Spleen (tissue), 13 donors: ENCODE measurements around the gene GGTLC1. TPM values are rescaled to one million over a fixed set of nuclear protein-coding genes. Genes with fewer than 3 reads are reported as not detected.

Experiments
- DNase-seq: peaks from one replicate; pipeline ENCODE4 v3.0.0-alpha.2; 2020
- H3K27ac ChIP-seq, 8 donors: fragments of 200-600 bp; sonication (generic) in 7 of 8; 1 replicate in 4 of 8; 2 replicates in 4 of 8; pipeline versions ENCODE4 v1.5.0 to v1.8.0; 2016 to 2021; ENCODE audit warnings: inconsistent platforms in 4 of 8, mild to moderate bottlenecking in 4 of 8, moderate library complexity in 1 of 8
- H3K27me3 ChIP-seq, 7 donors: fragments of 200-600 bp; sonication (generic) in 6 of 7; replicated peaks in 1 of 7; 1 replicate in 4 of 7; 2 replicates in 3 of 7; pipeline versions ENCODE4 v1.5.0 to v1.8.0; 2016 to 2021; ENCODE audit warnings: inconsistent platforms in 3 of 7, mild to moderate bottlenecking in 1 of 7
- H3K36me3 ChIP-seq, 6 donors: fragments of 200-600 bp; sonication (generic) in 5 of 6; 1 replicate in 4 of 6; 2 replicates in 2 of 6; pipeline versions ENCODE4 v1.5.0 to v1.8.0; 2016 to 2021; ENCODE audit warnings: inconsistent platforms in 2 of 6
- H3K4me1 ChIP-seq, 6 donors: fragments of 200-600 bp; sonication (generic) in 5 of 6; 1 replicate in 3 of 6; 2 replicates in 3 of 6; pipeline versions ENCODE4 v1.5.0 to v1.8.0; 2016 to 2021; ENCODE audit warnings: inconsistent platforms in 3 of 6
- H3K4me3 ChIP-seq, 8 donors: fragments of 200-600 bp; sonication (generic) in 7 of 8; 1 replicate in 4 of 8; 2 replicates in 4 of 8; pipeline versions ENCODE4 v1.5.0 to v1.8.0; 2016 to 2021; ENCODE audit warnings: inconsistent platforms in 4 of 8, mild to moderate bottlenecking in 4 of 8, moderate library complexity in 2 of 8
- H3K9me3 ChIP-seq, 8 donors: fragments of 200-600 bp; sonication (generic) in 7 of 8; 1 replicate in 4 of 8; 2 replicates in 4 of 8; pipeline versions ENCODE4 v1.5.0 to v1.8.0; 2016 to 2021; ENCODE audit warnings: inconsistent platforms in 4 of 8
- CTCF ChIP-seq, 11 experiments: fragments of 200-600 bp in 7 of 11; fragments of 450-650 bp in 4 of 11; sonication (generic) in 4 of 11; IDR thresholded peaks in 8 of 11; conservative IDR thresholded peaks in 3 of 11; 1 replicate in 7 of 11; 2 replicates in 4 of 11; pipeline versions ENCODE4 v1.4.0 to v1.8.0; 2016 to 2021; ENCODE audit warnings: antibody characterized with exemption in 11 of 11, inconsistent platforms in 4 of 11, mild to moderate bottlenecking in 1 of 11
- POLR2A ChIP-seq, 3 donors: fragments of 450-650 bp; IDR thresholded peaks; one replicate each; pipeline ENCODE4 v1.5.1; 2017; ENCODE audit warnings: antibody characterized with exemption in 3 of 3, mild to moderate bottlenecking in 1 of 3
- POLR2AphosphoS5 ChIP-seq, 3 donors: sonication (generic); formaldehyde crosslinking; IDR thresholded peaks; one replicate each; pipeline ENCODE4 v1.5.1; 2017; ENCODE audit warnings: antibody characterized with exemption in 3 of 3
- WGBS, 5 donors: extraction: QIAGEN DNeasy Blood & Tissue Kit in 3 of 5; methylation state at CpG; one replicate each; pipeline versions ENCODE4 v1.1.5 to v1.1.7; 2013 to 2018; 5-methylcytosine and 5-hydroxymethylcytosine counted together
- intact Hi-C: fragments of 100-400 bp; cut with DNase I; formaldehyde crosslinking; loops from one replicate; pipeline ENCODE4 v1.15.0; 2023; ENCODE audit warnings: low total_unique reads
- long read RNA-seq, 2 donors: transcript quantifications; one replicate each; lab custom pipeline, GENCODE V29; 2026
- polyA plus RNA-seq, 3 donors: library from polyadenylated mRNA; stranded (reverse); fragments of 200-250 nt; gene quantifications; one replicate each; pipeline ENCODE4 v1.2.1, GENCODE V29; 2013
- total RNA-seq, 7 donors: library from RNA; depleted of rRNA in 3 of 7; stranded (reverse); fragments of >200 nt in 3 of 7; fragmentation: NEBNext Ultra II Directional in 4 of 7; extraction: Animal tissue kit (Norgen Biotek cat#: 25700) in 4 of 7; gene quantifications; one replicate each; pipeline versions ENCODE4 v1.1.0 to v1.2.1, GENCODE V29; 2016 to 2021
- donor health status: healthy with polysubstance abuse.
- donor health status: DM: no; HTN: no; CAD: no; lungs with moderate emphysema.
- donor health status: DM: no; HTN: no; CAD: no.
- donor health status: Bipolar disorder and iron deficiency.
- donor health status: healthy.
- donor health status: DM: no; HTN: no; CAD: no.
- donor health status: DM: yes; HTN: yes; CAD: no.

GGTLC1 gene
- total RNA-seq (not detected), polyA plus RNA-seq (not detected)
- long read RNA-seq, donor 1 = 0 reads
- long read RNA-seq, donor 2 = 0 reads

GRCh38 chr20:23988561-23988960 lies at the start of gene GGTLC1:
TSS of gene GGTLC1 (minus strand) at chr20:23988779. CDS start at chr20:23986611, 2,168 bp downstream.
- Histone ChIP-seq H3K4me1 (no peaks in the 10 kb centered on the region), H3K4me3 (no peak within 1 kb of the TSS), H3K9me3 (no peaks in the 10 kb centered on the region), H3K36me3 (no peaks in the 10 kb centered on the region), H3K27ac (no peak within 1 kb of the TSS), H3K27me3 (no peaks in the 10 kb centered on the region)
- DNase-seq = peak; percentile 47
- intact Hi-C loops = no loop called here
- TF ChIP-seq CTCF (IDR thresholded peaks at IDR 0.05 in 8 of 11, conservative IDR thresholded peaks at IDR 0.05 in 3 of 11) (no peak), POLR2AphosphoS5 (IDR thresholded peaks at IDR 0.05) (no peak), POLR2A (IDR thresholded peaks at IDR 0.05) (no peak)
- WGBS, 5 donors = 88 to 93% (median 90%) methylated on average over 22 to 25 of the region's 26 CpGs

- Histone ChIP-seq H3K36me3 (no peaks in the 10 kb centered on the region), H3K4me1 (peaks cover 0 to 9% (median 4%) of the 10 kb centered on the region in 6 donors), H3K27ac (no peak overlapping the region), H3K27me3 (no peaks in the 10 kb centered on the region), H3K4me3 (no peak overlapping the region), H3K9me3 (no peaks in the 10 kb centered on the region)
- DNase-seq = no peak
- TF ChIP-seq POLR2AphosphoS5 (IDR thresholded peaks at IDR 0.05) = no peak
- no peak for TF ChIP-seq POLR2A (IDR thresholded peaks at IDR 0.05)
- TF ChIP-seq CTCF (IDR thresholded peaks at IDR 0.05 in 8 of 11, conservative IDR thresholded peaks at IDR 0.05 in 3 of 11) = no peak
- intact Hi-C loops = no loop called here
- WGBS, 5 donors = 60 to 80% (median 71%) methylated on average over 2 of the region's 2 CpGs
These were observed 46.2 kb upstream of the GGTLC1 start for GRCh38 chr20:24034820-24035219.

DNA sequence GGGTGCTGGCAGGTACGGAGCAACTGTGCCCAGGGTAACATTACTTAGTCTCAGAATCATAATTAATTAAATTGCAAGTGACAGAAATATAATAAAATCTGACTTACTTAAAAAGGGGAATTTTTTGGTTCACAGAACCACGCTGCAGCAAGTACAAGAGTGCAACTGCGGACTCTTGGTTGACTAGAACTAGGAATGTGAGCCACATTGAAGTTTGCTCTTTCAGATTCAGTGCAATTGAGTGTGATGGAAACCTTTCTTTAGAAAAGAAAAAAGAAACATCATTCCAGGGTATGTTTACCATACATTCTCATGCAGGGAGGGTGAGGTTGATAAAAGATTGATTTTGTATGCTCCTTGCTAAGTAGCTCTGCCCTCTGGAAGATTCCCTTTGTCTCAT lies 45.0 kb upstream of the GGTLC1 start:
- no peak for DNase-seq
- TF ChIP-seq POLR2AphosphoS5 (IDR thresholded peaks at IDR 0.05) (no peak), CTCF (IDR thresholded peaks at IDR 0.05 in 8 of 11, conservative IDR thresholded peaks at IDR 0.05 in 3 of 11) (no peak), POLR2A (IDR thresholded peaks at IDR 0.05) (no peak)

DNA sequence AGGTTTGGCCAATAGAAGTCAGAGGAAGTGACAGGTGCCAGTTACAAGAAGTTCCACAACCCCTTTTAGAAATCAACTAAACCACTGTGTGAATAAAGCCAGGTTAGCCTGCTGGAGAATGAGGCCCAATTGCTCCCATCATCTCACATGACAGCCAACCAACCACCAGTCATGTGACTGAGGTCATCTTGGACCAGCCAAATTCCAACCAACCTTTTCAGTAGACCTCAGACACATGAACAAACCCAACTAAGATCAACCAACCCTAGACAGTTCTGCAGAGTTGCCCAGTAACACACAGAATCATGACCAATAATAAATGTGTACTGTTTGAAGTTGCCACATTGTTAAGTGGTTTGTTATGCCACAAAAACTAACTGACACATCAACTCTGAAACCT lies 44.6 kb upstream of the GGTLC1 start:
- H3K36me3 ChIP-seq = no peaks in the 10 kb centered on the region
- H3K9me3 ChIP-seq = no peaks in the 10 kb centered on the region
- TF ChIP-seq POLR2A (IDR thresholded peaks at IDR 0.05) (no peak), POLR2AphosphoS5 (IDR thresholded peaks at IDR 0.05) (no peak), CTCF (IDR thresholded peaks at IDR 0.05 in 8 of 11, conservative IDR thresholded peaks at IDR 0.05 in 3 of 11) (no peak)
- H3K4me1 ChIP-seq = peaks cover 0 to 9% (median 4%) of the 10 kb centered on the region in 6 donors
- H3K27me3 ChIP-seq = no peaks in the 10 kb centered on the region
- peak overlapping the region in 3 of 8 donors; percentile 10 to 56 (median 37) for H3K27ac ChIP-seq
- no peak for DNase-seq
- no peak overlapping the region for H3K4me3 ChIP-seq
- intact Hi-C loops = no loop called here

More for the DNA sequence above, 45.0 kb upstream of the GGTLC1 start:
- intact Hi-C loops = no loop called here
- Histone ChIP-seq H3K27ac (peak overlapping the region in 2 of 8 donors; percentile 37 to 56), H3K9me3 (no peaks in the 10 kb centered on the region), H3K27me3 (no peaks in the 10 kb centered on the region), H3K4me1 (peaks cover 0 to 9% (median 4%) of the 10 kb centered on the region in 6 donors), H3K36me3 (no peaks in the 10 kb centered on the region), H3K4me3 (no peak overlapping the region)
- WGBS, 5 donors = 81 to 89% (median 87%) methylated on average over 3 of the region's 3 CpGs
